HepG2 (cell line): ENCODE data around the gene PPP1R3A. TPM values are rescaled to one million over a fixed set of nuclear protein-coding genes. Genes with fewer than 3 reads are reported as not detected.

Source experiments
- ATAC-seq: fragments of 200-7000 bp; cut with Tn5 transposase; 3 replicates; pipeline ENCODE4 v1.9.1; 2020; ENCODE audit warnings: mild to moderate bottlenecking, moderate library complexity
- BruUV-seq: library from RNA; stranded (reverse); fragments of 400-500 nt; replicated peaks from 2 replicates; lab custom pipeline; 2021; lab: Mats Ljungman, UMichigan
- CTCF ChIA-PET: fragments of 300-600 bp; formaldehyde crosslinking; extraction: SDS; loops from one replicate; lab custom pipeline; 2021; ENCODE audit warnings: low total read pairs, inconsistent platforms, low intra/inter-chr PET ratio; lab: Yijun Ruan, JAX
- POLR2A ChIA-PET: fragments of 350-600 bp; sonication (Branson Sonifier 250); formaldehyde crosslinking; loops from one replicate; lab custom pipeline; 2020; ENCODE audit warnings: antibody characterized with exemption, inconsistent platforms; lab: Yijun Ruan, JAX
- DNase-seq: peaks from one replicate; pipeline ENCODE4 v3.0.0-alpha.2; 2015; ENCODE audit warnings: low spot score
- FAIRE-seq: peaks from 3 replicates; lab custom pipeline; 2011; peaks lifted over from hg19 to GRCh38; lab: Jason Lieb, UNC
- H2AFZ ChIP-seq: one replicate; pipeline ENCODE4 v1.6.1; 2011; ENCODE audit warnings: low read length, inconsistent platforms
- H3K27ac ChIP-seq: fragments of 300-600 bp; 3 replicates; pipeline ENCODE4 v1.8.0; 2011; ENCODE audit warnings: mixed run types, mild to moderate bottlenecking, mixed read lengths, low read length, inconsistent platforms; ENCODE audit not compliant: insufficient read depth; ENCODE audit errors: extremely low read length
- H3K27me3 ChIP-seq, 2 experiments: fragments of 200-600 bp in 1 of 2; 2 replicates in 1 of 2; 3 replicates in 1 of 2; pipeline versions ENCODE4 v1.6.0 to v1.8.0; 2011; ENCODE audit warnings: low read length in 2 of 2, mild to moderate bottlenecking in 2 of 2, moderate library complexity in 2 of 2, inconsistent platforms in 1 of 2; ENCODE audit not compliant: insufficient read depth in 2 of 2, control insufficient read depth in 1 of 2
- H3K36me3 ChIP-seq, 2 experiments: fragments of 200-600 bp in 1 of 2; replicated peaks in 1 of 2; 2 replicates in 1 of 2; 3 replicates in 1 of 2; pipeline versions ENCODE4 v1.5.1 to v1.8.0; 2011; ENCODE audit warnings: low read length in 2 of 2, inconsistent platforms in 1 of 2; ENCODE audit not compliant: insufficient read depth in 2 of 2, control insufficient read depth in 1 of 2
- H3K4me1 ChIP-seq: 2 replicates; pipeline ENCODE4 v1.5.1; 2012; ENCODE audit warnings: low read length, inconsistent platforms; ENCODE audit not compliant: insufficient read depth
- H3K4me2 ChIP-seq: 2 replicates; pipeline ENCODE4 v1.6.0; 2011; ENCODE audit warnings: low read depth, low read length, inconsistent platforms
- H3K4me3 ChIP-seq, 3 experiments: fragments of 200-600 bp in 1 of 3; sonication (generic), shearing (Covaris generic) in 1 of 3; replicated peaks in 1 of 3; 2 replicates each; pipeline ENCODE4 v1.5.1; 2011 to 2016; ENCODE audit warnings: low read length in 3 of 3, inconsistent platforms in 2 of 3, low read depth in 2 of 3, mild to moderate bottlenecking in 2 of 3, control low read depth in 1 of 3, mixed read lengths in 1 of 3; ENCODE audit not compliant: insufficient read depth in 1 of 3
- H3K79me2 ChIP-seq: one replicate; pipeline ENCODE4 v1.6.1; 2011; ENCODE audit warnings: low read length, inconsistent platforms; ENCODE audit not compliant: insufficient read depth
- H3K9ac ChIP-seq: 2 replicates; pipeline ENCODE4 v1.6.0; 2011; ENCODE audit warnings: mild to moderate bottlenecking, low read depth, low read length, inconsistent platforms; ENCODE audit not compliant: insufficient read depth
- H3K9me3 ChIP-seq: 2 replicates; pipeline ENCODE4 v1.5.1; 2012; ENCODE audit warnings: mild to moderate bottlenecking, low read length
- H4K20me1 ChIP-seq: 2 replicates; pipeline ENCODE4 v1.6.0; 2011; ENCODE audit warnings: inconsistent platforms, mild to moderate bottlenecking, low read length, moderate library complexity; ENCODE audit not compliant: insufficient read depth
- MEIS2 ChIP-seq: sonication (generic); formaldehyde crosslinking; IDR thresholded peaks from 2 replicates; pipeline ENCODE4 v1.9.0; 2021; ENCODE audit warnings: mild to moderate bottlenecking, missing genetic modification reagents
- SMARCC2 ChIP-seq: fragments of 450-650 bp; IDR thresholded peaks from 2 replicates; pipeline ENCODE4 v1.6.1; 2017; ENCODE audit warnings: antibody characterized with exemption, mild to moderate bottlenecking
- STAG1 ChIP-seq: sonication (generic); formaldehyde crosslinking; IDR thresholded peaks from 2 replicates; pipeline ENCODE4 v1.4.0; 2020; ENCODE audit warnings: missing genetic modification reagents
- YEATS4 ChIP-seq: sonication (generic); formaldehyde crosslinking; IDR thresholded peaks from 2 replicates; pipeline ENCODE4 v1.4.0; 2020; ENCODE audit warnings: missing genetic modification reagents, borderline replicate concordance
- ZBTB21 ChIP-seq: sonication (generic); formaldehyde crosslinking; IDR thresholded peaks from 2 replicates; pipeline ENCODE4 v1.4.0; 2020; ENCODE audit warnings: missing genetic modification reagents
- ZHX2 ChIP-seq, 2 experiments: sonication (generic) in 1 of 2; formaldehyde crosslinking in 1 of 2; IDR thresholded peaks; 2 replicates each; pipeline versions ENCODE4 v1.6.1 to v1.9.0; 2014 to 2022; ENCODE audit warnings: antibody characterized with exemption in 1 of 2, borderline replicate concordance in 1 of 2, inconsistent platforms in 1 of 2, low read depth in 1 of 2, missing genetic modification reagents in 1 of 2
- ZNF143 ChIP-seq: sonication (generic); formaldehyde crosslinking; IDR thresholded peaks from 2 replicates; pipeline ENCODE4 v1.4.0; 2020; ENCODE audit warnings: missing genetic modification reagents
- ZNF432 ChIP-seq: sonication (generic); formaldehyde crosslinking; IDR thresholded peaks from 2 replicates; pipeline ENCODE4 v1.5.0; 2020; ENCODE audit warnings: missing genetic modification reagents, mild to moderate bottlenecking, borderline replicate concordance
- WGBS: methylation state at CpG from one replicate; pipeline ENCODE4 v1.1.6; 2017; ENCODE audit warnings: low lambda C conversion rate; 5-methylcytosine and 5-hydroxymethylcytosine counted together
- in situ Hi-C: cut with HindIII; loops from 2 replicates; pipeline ENCODE4 v1.10.0; 2017; ENCODE audit warnings: low pct_unique_long_range_greater_than_20kb; ENCODE audit not compliant: extremely low pct_ligation_motif_present
- intact Hi-C: fragments of 100-400 bp; cut with micrococcal nuclease; formaldehyde crosslinking; loops from one replicate; pipeline ENCODE4 v1.10.0; 2022; ENCODE audit not compliant: unreplicated experiment
- polyA plus RNA-seq, 8 experiments: library from polyadenylated mRNA; depleted of rRNA in 3 of 8; stranded (reverse) in 7 of 8; unstranded in 1 of 8; fragments of >200 nt; fragmentation: Illumina TruSeq in 4 of 8; extraction: Trizol in 4 of 8; gene quantifications; 2 replicates each; pipeline versions ENCODE4 v1.2.1 to v1.2.3, GENCODE V29; 2011 to 2016; ENCODE audit warnings: low read depth in 4 of 8, missing spikeins in 1 of 8, mixed read lengths in 1 of 8; ENCODE audit not compliant: insufficient read depth in 1 of 8
- total RNA-seq, 5 experiments: library from RNA; depleted of rRNA; stranded (reverse); fragments of >200 nt; fragmentation: Illumina TruSeq; extraction: Trizol; gene quantifications; 2 replicates each; pipeline ENCODE4 v1.2.3, GENCODE V29; 2016; ENCODE audit warnings: low read depth in 1 of 5
- TF ChIP-seq, protein P1 (sequence below): sonication (generic); formaldehyde crosslinking; IDR thresholded peaks from 2 replicates; pipeline ENCODE4 v1.4.0; 2020; ENCODE audit warnings: missing genetic modification reagents

PPP1R3A gene
- total and polyA plus RNA-seq, 2 of the 13 experiments (the other 11 are each of a cell fraction or from before 2014, with no cell fraction given) = not detected

GRCh38 chr7:113915956-113916355 is 2.9 kb downstream of the PPP1R3A start:
- CTCF ChIA-PET = no interaction called here
- no peaks in the 10 kb centered on the region for H4K20me1 ChIP-seq
- DNase-seq (no peak), ATAC-seq (no peak), FAIRE-seq (no peak)
- H3K79me2 ChIP-seq = no peaks in the 10 kb centered on the region
- no TSS peak for BruUV-seq
- intact Hi-C loops (no loop called here), in situ Hi-C loops (no loop called here)
- H2AFZ ChIP-seq = no peak overlapping the region
- no peak overlapping the region for H3K9ac ChIP-seq
- H3K4me2 ChIP-seq = no peak overlapping the region
- TF ChIP-seq ZNF143 (CRISPR knock-in tag) = no peak
- no peak for TF ChIP-seq ZNF432 (CRISPR knock-in tag)
- H3K27ac ChIP-seq = no peak overlapping the region
- H3K4me1 ChIP-seq = no peaks in the 10 kb centered on the region
- POLR2A ChIA-PET = no interaction called here
- no peaks in the 10 kb centered on the region for H3K27me3 ChIP-seq
- no peak overlapping the region for H3K4me3 ChIP-seq
- 1% methylated on average over 2 of the region's 2 CpGs for WGBS
- no peaks in the 10 kb centered on the region for H3K36me3 ChIP-seq
- H3K9me3 ChIP-seq = no peaks in the 10 kb centered on the region

GRCh38 chr7:113912876-113913275 is 5.9 kb downstream of the PPP1R3A start:
- H3K4me1 ChIP-seq = no peaks in the 10 kb centered on the region
- POLR2A ChIA-PET = no interaction called here
- CTCF ChIA-PET = no interaction called here
- TF ChIP-seq, protein P1, sequence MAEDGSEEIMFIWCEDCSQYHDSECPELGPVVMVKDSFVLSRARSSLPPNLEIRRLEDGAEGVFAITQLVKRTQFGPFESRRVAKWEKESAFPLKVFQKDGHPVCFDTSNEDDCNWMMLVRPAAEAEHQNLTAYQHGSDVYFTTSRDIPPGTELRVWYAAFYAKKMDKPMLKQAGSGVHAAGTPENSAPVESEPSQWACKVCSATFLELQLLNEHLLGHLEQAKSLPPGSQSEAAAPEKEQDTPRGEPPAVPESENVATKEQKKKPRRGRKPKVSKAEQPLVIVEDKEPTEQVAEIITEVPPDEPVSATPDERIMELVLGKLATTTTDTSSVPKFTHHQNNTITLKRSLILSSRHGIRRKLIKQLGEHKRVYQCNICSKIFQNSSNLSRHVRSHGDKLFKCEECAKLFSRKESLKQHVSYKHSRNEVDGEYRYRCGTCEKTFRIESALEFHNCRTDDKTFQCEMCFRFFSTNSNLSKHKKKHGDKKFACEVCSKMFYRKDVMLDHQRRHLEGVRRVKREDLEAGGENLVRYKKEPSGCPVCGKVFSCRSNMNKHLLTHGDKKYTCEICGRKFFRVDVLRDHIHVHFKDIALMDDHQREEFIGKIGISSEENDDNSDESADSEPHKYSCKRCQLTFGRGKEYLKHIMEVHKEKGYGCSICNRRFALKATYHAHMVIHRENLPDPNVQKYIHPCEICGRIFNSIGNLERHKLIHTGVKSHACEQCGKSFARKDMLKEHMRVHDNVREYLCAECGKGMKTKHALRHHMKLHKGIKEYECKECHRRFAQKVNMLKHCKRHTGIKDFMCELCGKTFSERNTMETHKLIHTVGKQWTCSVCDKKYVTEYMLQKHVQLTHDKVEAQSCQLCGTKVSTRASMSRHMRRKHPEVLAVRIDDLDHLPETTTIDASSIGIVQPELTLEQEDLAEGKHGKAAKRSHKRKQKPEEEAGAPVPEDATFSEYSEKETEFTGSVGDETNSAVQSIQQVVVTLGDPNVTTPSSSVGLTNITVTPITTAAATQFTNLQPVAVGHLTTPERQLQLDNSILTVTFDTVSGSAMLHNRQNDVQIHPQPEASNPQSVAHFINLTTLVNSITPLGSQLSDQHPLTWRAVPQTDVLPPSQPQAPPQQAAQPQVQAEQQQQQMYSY (CRISPR knock-in tag) = no peak
- TF ChIP-seq MEIS2 (CRISPR knock-in tag) = no peak
- TF ChIP-seq YEATS4 (CRISPR knock-in tag) = no peak
- no peak for TF ChIP-seq STAG1
- TF ChIP-seq ZHX2 (IDR thresholded peaks at IDR 0.05; ENCODE audit: low read depth) = no peak
- TF ChIP-seq ZHX2 (CRISPR knock-in tag; IDR thresholded peaks at IDR 0.05; ENCODE audit: borderline replicate concordance) = no peak
- TF ChIP-seq SMARCC2 = no peak
- no peak for TF ChIP-seq ZBTB21 (CRISPR knock-in tag)
- TF ChIP-seq ZNF143 (CRISPR knock-in tag) = no peak

More at GRCh38 chr7:113912876-113913275, 5.9 kb downstream of the PPP1R3A start:
- no peak overlapping the region for H3K27ac ChIP-seq
- FAIRE-seq (no peak), ATAC-seq (no peak), DNase-seq (no peak)
- no peaks in the 10 kb centered on the region for H3K36me3 ChIP-seq
- 3% methylated on average over 6 of the region's 6 CpGs for WGBS
- no peaks in the 10 kb centered on the region for H3K79me2 ChIP-seq
- intact Hi-C loops = no loop called here
- H3K4me2 ChIP-seq = no peak overlapping the region
- H3K9ac ChIP-seq = no peak overlapping the region
- no TSS peak for BruUV-seq
- in situ Hi-C loops = no loop called here
- no peak overlapping the region for H3K4me3 ChIP-seq
- H4K20me1 ChIP-seq = no peaks in the 10 kb centered on the region
- H2AFZ ChIP-seq = no peak overlapping the region
- no peaks in the 10 kb centered on the region for H3K27me3 ChIP-seq
- no peaks in the 10 kb centered on the region for H3K9me3 ChIP-seq
